Measurements from ENCODE around the gene PCDHA5. TPM values are rescaled to one million over a fixed set of nuclear protein-coding genes. Genes with fewer than 3 reads are reported as not detected.

Gene PCDHA5
- total and polyA plus RNA-seq, 10 of the 15 experiments (the other 5 are each of a cell fraction or from before 2014, with no cell fraction given), result under 0.01 TPM; not detected in 9

- no TSS peak for BruUV-seq (replicated peaks)
- Histone ChIP-seq H3K27me3 (replicated peaks in 1 of 2; ENCODE audit: control insufficient read depth in 2 of 2, insufficient read depth in 2 of 2, low read length in 1 of 2) (no peaks in the 10 kb centered on the region), H3K79me2 (ENCODE audit: control insufficient read depth, insufficient read depth, low read length) (no peaks in the 10 kb centered on the region), H3K4me1 (ENCODE audit: control insufficient read depth, insufficient read depth, low read length) (no peaks in the 10 kb centered on the region), H3K9ac (ENCODE audit: control insufficient read depth, insufficient read depth, low read length) (no peak overlapping the region), H2AFZ (ENCODE audit: control insufficient read depth, low read depth, low read length) (no peak overlapping the region), H3K27ac (ENCODE audit: control insufficient read depth, insufficient read depth) (no peak overlapping the region), H3K36me3 (ENCODE audit: control insufficient read depth in 2 of 2, insufficient read depth in 2 of 2, low read length in 1 of 2) (no peaks in the 10 kb centered on the region), H3K4me3 (no peak overlapping the region), H4K20me1 (ENCODE audit: control insufficient read depth, insufficient read depth) (no peaks in the 10 kb centered on the region), H3K4me2 (ENCODE audit: control insufficient read depth, insufficient read depth) (no peak overlapping the region), H3K9me3 (replicated peaks; ENCODE audit: control insufficient read depth, insufficient read depth, low read length) (no peaks in the 10 kb centered on the region; the same call in 2 of the 3 replicates)
- ATAC-seq (no peak), DNase-seq (ENCODE audit: low read depth, low spot score) (no peak), FAIRE-seq (no peak)
- intact Hi-C loops (cut with micrococcal nuclease; ENCODE audit: unreplicated experiment) (no loop called here), in situ Hi-C loops (cut with MboI) (loop anchor here (25.0 kb wide), 1 partner anchor 739 kb away; no protein-coding TSS in a partner anchor)
- WGBS (ENCODE audit: insufficient coverage, insufficient replicate concordance, low lambda C conversion rate, missing lambda C conversion rate), result 87% methylated on average over 38 of the region's 38 CpGs
- RAD21 ChIA-PET (ENCODE audit: unreplicated experiment), result no interaction called here
- CTCF ChIA-PET, result interaction anchor here (1.5 kb wide), 1 partner anchor 22 kb away, joined by 3 read pairs; no protein-coding TSS in a partner anchor
- POLR2A ChIA-PET, result no interaction called here
- SMC1A ChIA-PET (ENCODE audit: uncharacterized antibody, unreplicated experiment), result no interaction called here
- TF ChIP-seq ESRRA (IDR thresholded peaks at IDR 0.05; ENCODE audit: low read length) (no peak), MYC (IDR thresholded peaks at IDR 0.05; ENCODE audit: insufficient read depth, insufficient read length, insufficient replicate concordance, low read length, severe bottlenecking) (no peak), SP1 (IDR thresholded peaks at IDR 0.05; ENCODE audit: low read depth, low read length) (no peak), BHLHE40 (IDR thresholded peaks at IDR 0.05; ENCODE audit: borderline replicate concordance in 1 of 2, low read depth in 2 of 2, low read length in 1 of 2) (no peak), SMC3 (IDR thresholded peaks at IDR 0.05; ENCODE audit: borderline replicate concordance, low read length) (no peak), ZBTB40 (IDR thresholded peaks at IDR 0.05; ENCODE audit: borderline replicate concordance) (no peak), CHD1 (IDR thresholded peaks at IDR 0.05; ENCODE audit: low read depth, low read length) (no peak), STAT1 (conservative IDR thresholded peaks at IDR 0.05) (no peak), SIN3A (IDR thresholded peaks at IDR 0.05; ENCODE audit: low read depth, low read length) (no peak), SPI1 (IDR thresholded peaks at IDR 0.05; ENCODE audit: borderline replicate concordance, insufficient read depth, low read depth, low read length) (no peak), POLR2AphosphoS2 (IDR thresholded peaks at IDR 0.05; ENCODE audit: low read depth, low read length) (no peak), CHD2 (IDR thresholded peaks at IDR 0.05; ENCODE audit: borderline replicate concordance, low read depth, low read length) (no peak), ELK1 (IDR thresholded peaks at IDR 0.05; ENCODE audit: low read depth, low read length) (no peak), E2F8 (IDR thresholded peaks at IDR 0.05; ENCODE audit: low read depth, partially characterized antibody) (no peak)
Measured at GRCh38 chr5:140823475-140823874, 2.1 kb downstream of the PCDHA5 start.
